KBM-7 (cell line): ENCODE measurements around the gene UNK.

Experiments
- DNase-seq: peaks from one replicate; pipeline ENCODE4 v3.0.0-alpha.2; 2015
- in situ Hi-C: fragments of 300-500 bp; cut with MboI; formaldehyde crosslinking; loops from 2 replicates; pipeline ENCODE4 v1.14.3; 2020; ENCODE audit warnings: low sequenced_read_pairs, low pct_unique_long_range_greater_than_20kb, mixed read lengths

Gene UNK

DNA sequence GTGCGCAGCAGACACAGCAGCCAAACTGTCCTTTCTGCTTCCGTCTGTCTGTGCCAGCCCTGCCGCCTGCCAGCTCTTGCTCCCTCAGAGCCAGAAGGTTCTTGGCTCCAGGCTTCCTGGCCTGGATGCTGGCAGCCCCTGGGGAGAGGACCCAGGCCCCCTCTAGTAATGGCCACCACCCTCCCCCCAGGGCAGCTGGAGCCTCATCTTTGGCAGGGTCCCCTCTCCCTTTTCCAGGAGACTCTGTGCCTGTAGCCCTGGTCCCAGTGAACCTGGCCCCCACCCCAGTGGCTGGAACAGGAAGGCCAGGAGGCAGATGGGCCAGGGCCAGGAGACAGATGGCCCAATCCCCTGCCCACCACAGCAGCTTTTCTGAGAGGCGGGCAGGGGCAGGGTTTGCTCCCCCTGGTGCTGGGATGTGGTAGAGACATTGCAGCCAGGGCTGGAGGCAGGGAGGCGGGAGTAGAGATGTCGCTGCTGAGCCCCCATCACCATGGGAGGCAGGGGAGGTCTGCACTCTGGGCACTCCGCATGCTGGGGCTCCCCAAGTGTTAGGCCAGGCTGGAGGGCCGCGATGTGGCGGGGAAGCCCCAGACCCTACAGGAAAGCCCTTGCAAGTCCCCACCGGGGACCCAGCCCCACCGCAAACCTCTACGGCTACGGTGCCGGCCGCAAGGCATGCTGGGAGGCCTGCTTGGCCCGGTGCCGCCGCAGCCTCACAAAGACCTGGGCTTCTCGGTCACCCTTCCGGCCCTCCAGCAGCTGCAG is 42.9 kb downstream of the UNK start:
- in situ Hi-C loops = no loop called here
- peak; percentile 67 for DNase-seq

DNA sequence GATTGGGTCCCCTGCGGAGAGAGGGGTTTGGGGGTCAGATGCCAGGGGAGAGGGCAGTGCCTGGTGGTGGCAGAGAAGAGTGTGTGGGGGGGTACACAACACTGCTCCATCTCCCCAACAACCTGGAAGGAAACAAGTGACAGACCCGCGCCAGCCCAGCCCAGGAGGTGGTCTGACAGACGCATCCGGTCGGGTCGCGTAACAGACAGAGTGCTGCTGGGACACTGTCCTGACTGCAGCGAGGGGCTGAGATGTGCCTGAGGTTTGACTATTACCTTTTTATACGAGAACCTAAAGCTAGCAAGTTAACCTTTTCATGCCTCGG is 43.4 kb downstream of the UNK start:
- in situ Hi-C loops = no loop called here

DNA sequence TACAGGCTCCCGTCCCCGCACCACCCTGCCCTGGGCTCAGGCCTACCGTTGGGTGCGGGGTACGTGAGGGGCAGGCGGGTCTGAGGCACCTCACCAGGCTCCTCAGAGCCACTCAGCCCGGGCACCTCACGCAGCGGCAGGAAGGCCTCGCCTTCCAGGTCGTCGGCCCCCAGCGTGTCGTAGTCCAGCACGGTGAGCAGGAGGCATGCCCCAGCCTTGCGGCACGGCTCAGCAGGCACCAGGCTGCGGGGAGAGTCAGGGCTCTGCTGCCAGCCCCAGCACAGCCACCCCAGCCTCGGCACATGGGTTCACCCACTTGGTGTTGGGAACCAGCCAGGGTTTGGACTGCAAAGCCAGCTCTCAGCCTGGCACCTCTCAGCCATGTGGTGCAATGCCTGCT is 44.1 kb downstream of the UNK start:
- DNase-seq = no peak
- in situ Hi-C loops = no loop called here

More for the DNA sequence above, 43.4 kb downstream of the UNK start:
- DNase-seq = no peak

DNA sequence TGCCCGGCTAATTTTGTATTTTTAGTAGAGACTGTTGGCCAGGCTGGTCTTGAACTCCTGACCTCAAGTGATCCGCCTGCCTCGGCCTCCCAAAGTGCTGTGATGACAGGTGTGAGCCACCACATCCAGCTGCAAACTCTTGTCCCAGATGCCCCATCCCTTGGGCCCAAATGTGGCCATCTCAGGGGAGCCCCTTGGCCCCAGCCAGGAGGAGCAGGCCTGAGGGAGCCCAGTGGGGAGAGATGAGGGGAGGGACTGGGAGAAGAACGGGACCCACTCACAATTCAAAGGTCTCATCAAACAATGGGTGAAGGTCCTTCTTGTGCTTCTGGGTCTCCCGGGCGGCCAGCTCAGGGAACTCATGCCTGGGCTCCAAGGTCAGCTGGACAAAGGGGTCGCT is 45.1 kb downstream of the UNK start:
- DNase-seq = no peak
- in situ Hi-C loops = no loop called here

DNA sequence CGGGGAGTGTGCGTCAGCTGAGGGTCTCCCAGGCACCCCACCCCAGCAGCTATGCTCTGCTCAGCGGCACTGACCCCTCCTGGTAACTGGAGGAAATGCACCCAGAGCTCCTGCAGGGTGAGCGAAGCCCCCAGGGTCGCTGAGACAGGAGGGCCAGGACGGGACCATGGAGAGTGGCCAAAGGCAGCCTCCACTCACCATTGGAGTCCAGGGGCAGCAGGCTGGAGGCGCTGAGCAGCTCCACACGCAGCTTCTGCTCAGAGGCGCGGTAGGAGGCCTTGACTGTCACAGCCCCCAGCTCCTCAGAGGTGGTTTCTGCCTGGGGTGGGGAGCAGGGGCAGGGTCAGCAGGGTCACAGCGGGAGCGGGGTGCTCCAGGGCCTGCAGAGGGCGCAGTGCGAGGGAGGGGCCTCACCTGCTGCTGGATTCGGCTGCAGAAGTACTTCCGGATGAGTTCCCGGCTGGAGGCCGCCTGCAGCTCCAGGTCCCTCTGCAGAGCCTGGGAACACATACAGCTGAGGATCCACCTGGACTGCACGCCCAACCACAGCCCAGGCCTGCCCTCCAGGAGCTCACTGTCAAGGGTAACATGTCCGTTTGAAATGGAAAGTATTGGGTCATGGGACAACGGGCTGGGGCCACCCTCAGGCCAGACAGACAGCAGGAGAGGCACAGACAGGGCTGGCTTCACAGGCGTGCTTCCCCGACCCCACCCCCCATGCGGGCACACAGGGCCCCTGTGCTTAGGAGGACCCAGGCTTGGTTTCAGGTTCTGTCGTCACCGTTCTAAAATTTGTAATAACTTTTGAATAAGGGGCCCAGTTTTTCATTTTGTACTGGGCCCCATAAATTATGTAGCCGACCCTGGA is 45.8 kb downstream of the UNK start:
- in situ Hi-C loops = no loop called here
- DNase-seq = no peak

DNA sequence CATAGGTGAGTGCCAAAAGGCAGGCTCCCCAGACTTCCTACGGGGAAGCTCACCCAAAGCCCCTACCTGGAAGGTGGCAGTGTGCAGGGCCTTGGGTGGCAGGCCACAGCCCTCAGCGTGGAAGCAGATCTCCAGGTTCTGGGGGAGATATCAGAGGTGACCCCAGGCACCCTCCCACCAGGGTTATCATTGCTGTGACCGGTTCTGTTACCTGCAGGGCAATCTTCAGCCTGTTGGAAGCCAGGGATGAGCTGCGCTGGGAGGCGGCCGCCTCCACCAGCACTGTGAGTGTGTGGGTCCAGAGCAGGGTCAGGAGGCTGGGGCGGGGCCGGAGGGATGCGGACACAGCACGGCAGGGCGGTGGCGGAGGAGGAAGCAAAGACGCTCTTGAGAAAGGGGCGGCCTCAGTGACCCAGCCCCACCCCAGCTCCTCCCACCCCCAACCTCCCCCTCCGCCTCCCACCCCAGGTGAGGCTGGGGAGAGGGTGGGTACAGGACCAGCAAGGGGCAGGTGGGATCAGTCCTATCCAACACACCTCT is 46.5 kb downstream of the UNK start:
- no peak for DNase-seq
- in situ Hi-C loops = no loop called here

DNA sequence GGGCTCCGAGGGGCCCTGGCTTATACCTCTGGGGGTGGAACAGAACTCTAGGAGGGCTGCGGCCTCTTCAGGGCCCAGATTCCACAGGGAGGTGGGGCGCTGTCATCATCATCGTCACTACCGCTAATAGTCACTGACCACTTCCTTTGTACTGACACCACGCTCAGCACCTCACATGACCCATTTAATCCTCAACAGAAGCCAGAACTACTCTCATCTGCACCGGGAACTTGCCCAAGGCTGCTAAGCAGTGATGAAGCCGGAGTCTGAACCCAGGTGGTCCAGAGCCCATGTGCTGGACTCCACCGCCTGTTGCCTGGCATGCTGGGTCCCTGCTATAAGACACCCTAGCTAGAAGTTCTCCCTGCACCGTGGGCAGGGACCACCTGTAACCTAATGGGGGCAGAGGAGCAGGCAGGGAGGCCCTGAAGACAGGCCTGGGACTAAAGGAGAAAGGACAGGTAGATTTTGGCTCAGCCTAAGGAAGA is 47.6 kb downstream of the UNK start:
- in situ Hi-C loops = no loop called here
- DNase-seq = no peak

DNA sequence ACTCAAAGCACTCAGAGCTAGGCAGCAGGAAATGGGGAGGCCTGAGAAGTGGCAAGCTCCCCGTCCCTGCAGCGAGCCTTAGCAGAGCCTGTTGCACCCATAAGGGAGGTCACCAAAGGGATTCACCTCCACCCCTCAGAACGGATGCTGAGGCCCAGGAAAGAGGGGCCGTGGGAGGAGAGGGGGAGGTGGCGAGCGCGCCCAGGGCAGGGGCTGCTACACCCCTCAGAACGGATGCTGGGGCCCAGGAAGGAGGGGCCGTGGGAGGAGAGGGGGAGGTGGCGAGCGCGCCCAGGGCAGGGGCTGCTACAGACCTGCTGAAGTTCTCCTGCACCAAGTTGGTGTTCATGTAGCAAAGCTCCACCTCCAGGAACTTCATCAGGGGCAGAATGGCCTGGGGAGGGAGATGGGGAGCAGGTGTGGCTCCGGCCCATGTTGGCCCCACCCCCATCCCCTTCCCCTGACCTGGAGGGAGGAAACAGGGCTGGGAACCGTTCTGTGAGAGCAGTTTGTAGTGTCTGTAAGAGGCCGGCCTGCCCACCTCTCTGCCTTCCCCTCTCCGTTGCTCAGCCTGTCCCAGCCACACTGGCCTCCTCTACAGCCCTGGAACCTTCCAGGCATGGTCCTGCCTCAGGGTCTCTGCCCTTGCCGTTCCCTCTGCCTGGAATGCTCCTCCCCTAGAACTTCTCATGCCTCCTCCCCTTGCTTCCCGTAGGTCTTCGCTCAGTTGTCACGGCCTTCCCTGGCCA is 48.2 kb downstream of the UNK start:
- no peak for DNase-seq

DNA sequence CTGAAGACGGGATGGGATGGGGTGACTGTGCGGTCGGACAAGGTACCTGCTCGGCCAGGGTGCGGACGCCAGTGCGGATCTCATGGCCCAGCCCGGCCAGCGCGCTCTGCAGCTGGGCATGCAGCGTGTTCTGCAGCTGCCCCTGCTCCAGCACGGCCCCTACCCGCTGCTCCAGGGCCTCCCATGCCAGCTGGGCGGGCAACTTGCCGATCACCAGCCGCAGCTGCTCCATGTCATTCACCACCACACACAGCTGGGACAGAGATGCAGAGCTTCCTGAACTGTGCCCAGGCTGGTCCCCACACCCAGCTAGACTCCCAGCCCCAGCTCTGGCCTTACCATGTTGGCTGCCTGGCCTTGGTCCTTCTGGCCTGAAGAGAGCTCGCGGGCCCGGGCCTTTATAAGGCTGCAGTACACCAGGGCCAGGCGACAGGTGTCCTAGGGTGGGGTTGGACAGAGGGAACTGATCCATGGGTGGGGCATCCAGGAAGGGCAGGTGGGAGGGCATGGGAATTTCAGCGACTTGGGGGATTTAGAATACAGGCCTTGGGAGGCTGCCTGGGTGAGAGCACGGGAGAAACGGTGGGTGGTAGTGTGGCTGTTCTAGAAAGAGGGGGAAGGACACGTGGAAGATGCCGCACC is 49.8 kb downstream of the UNK start:
- no peak for DNase-seq
- in situ Hi-C loops = no loop called here

More for the DNA sequence above, 48.2 kb downstream of the UNK start:
- in situ Hi-C loops = no loop called here

DNA sequence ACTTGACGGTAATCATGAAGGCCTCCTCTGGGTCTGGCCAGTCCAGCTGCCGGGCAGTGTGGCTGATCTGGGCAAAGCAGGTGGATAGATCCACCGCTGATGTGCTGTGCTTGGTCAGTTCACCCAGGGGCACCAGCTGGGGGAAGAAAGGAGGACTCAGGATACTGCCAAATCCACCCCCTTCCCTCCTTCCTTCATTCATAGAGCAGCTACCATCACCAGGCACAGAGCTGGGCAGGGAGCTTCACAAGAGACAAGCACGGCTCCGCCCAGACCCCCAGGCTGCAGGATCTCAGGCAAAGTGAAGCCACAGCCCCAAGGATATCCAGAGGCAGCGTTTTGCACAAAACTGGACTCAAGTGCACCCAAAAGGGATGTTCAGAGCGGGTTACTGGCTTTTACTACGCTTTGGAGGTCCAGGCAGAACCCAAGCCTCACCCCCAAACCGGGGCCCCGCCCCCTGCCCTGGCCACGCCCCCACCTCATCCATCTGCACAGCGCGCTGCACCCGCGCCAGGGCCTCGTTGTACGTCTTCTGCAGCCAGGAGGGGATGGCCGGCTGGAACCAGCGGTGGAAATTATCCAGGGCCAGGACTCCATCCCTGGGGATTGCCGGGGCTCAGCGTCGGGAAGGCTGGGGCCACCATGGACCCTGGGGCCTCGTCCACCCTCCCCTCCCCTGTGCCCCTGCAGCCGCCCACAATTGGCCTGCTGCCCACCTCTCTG is 50.5 kb downstream of the UNK start:
- in situ Hi-C loops = no loop called here
- no peak for DNase-seq

DNA sequence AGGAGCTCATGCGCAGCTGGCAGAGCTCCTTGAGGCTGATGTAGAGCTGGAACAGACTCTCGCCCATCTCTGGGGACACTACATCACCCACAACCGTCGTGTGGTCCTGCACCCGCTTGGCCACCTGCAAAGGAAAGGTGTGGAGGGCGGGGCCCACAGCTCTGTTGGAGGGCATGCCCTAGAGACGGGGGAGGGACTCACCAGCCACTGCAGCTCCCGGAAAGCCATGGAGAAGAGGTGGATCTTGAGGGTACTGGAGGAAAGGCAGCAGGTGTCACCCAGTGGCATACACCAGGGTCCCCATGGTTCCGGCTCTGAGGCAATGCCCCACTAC is 51.0 kb downstream of the UNK start:
- DNase-seq = no peak
- in situ Hi-C loops = no loop called here

DNA sequence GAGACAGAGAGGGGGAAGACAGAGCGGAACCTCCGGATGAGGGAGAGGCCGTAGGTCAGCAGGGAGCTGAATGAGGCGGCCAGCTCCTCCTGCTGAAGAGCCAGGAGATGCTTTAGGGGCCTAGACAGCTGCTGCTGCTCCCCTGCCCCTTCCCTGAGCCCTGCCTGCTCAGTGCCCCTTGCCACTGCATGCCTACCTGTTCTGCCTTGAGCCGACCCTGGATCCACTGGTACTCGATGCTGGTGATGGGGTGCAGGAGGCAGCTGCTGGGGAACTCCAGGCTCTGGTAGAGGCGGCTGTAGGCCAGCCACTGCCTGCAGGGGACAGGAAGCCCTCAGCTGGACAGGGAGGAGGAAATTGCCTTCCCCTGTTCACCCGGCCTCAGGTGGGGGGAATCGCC is 52.0 kb downstream of the UNK start:
- in situ Hi-C loops = no loop called here
- no peak for DNase-seq

DNA sequence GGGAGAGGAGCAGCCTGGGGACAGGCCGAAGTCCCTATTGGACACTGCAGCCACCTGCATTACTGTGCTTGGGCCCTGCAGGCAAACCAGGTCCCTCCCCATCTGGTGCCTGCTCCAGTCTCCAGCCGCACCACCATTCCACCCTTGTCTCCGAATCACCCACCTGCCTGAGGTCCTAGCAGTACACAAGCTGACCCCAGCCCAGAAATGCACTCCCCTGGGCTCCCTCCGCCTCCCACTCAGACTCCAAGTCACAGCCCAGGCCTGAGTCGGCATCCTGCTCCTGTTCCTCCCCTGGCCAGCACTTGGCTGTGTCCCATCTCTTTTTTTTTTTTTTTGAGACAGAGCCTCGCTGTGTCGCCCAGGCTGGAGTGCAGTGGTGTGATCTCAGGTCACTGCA is 53.3 kb downstream of the UNK start:
- DNase-seq = no peak
- in situ Hi-C loops = no loop called here

DNA sequence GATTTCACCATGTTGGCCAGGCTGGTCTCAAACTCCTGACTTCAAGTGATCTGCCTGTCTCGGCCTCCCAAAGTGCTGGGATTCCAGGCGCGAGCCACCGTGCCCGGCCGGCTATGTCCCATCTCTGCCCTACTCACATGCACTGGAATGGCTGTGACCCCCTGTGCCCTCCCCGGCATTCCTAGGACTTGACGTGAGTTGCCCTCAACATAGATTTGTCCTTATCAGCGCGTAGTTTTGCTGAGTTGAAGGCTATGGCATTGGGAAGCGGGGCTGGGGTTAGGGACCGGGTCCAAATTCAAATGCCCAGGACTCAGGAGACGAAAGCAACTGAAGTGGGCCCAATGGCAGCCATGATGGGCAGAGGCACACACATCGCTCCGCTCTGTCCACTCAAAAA is 53.8 kb downstream of the UNK start:
- in situ Hi-C loops = no loop called here
- DNase-seq = no peak

DNA sequence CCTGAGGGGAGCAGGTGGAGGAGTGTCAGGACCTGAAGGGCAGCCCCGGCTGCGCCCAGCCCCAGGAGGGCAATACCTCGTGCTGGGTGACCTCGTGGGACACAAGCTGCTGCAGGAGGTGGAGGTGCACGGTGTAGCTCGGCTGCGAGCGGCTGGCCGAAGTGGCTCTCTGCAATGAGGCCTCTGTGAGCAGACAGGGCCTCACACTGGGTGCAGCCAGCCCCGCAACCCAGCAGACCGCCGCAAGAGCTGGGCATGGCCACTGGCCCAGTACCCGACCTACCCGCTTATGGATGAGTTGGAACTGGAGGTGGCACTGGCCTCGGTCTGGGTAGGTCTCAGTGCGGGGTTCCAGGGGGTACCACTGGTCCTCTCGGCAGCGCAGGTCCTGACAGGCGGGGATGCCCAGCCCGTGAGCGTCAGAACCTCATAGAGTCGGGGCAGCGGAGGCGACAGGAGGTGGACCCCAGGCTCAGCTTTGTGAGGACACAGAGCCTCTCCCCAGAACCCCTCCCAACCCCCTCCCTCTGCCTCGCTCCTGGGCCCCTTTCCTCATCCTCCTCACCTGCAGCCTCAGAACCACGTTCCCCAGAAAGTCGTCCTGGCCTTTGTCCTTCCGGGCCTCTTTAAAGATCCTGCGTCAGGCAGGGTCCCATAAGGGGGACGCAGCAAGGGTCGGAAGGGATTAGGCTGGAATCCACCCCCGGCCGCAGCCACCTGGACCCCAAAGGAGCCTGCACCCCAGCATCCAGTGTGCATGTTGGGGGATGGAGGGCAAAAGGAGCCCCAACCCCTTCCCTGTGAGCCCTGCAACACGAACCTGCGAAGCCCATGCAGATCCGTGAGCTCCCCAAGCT is 55.6 kb downstream of the UNK start:
- in situ Hi-C loops = no loop called here
- no peak for DNase-seq

DNA sequence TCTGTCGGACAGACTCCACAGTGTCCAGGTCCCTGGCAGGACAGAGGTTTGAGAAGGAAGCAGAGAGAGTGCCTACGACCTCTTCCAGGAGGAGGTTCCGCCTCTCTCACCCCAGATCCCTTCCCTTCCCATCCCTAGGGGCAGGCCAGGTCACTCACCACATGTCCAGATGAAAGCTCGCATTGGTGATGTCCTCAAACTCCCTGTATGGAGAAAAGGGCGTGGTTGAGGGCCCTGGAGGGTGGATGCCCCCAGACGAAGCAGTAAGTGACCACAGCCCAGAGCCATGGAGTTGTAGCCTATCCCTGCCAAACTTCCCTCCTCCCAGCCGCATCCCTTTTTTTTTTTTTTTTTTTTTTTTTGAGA is 56.2 kb downstream of the UNK start:
- no peak for DNase-seq

DNA sequence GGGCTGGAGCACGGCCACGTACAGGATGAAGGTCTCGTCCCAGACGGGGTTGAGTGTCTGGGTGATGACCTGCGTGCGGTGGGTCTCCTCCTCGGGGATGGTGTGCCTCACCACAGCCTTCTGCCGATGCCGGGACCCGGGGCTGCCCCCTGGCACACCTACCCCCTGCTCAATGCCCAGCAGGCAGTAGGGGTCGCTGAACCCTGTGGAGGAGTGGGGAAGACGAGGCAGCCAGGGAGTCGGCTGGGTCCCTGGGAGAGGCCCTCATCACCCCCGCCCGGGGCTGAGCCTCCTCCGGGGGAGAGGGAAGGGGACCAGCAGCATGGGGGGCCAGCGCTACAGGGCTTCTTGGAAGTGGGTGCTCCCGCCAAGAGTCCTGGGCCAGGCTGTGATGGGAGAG is 57.8 kb downstream of the UNK start:
- DNase-seq = no peak
- in situ Hi-C loops = no loop called here

More for the DNA sequence above, 56.2 kb downstream of the UNK start:
- in situ Hi-C loops = no loop called here
